Adipocyte (in vitro differentiated cells): Measurements from ENCODE around the gene XAF1.
A peak's percentile ranks its signal among the peaks of the same experiment; 100 is the strongest.

ENCODE experiments used
- DNase-seq: peaks from one replicate; pipeline ENCODE4 v3.0.0-alpha.2; 2015; ENCODE audit warnings: low read depth
- H3K27me3 ChIP-seq: replicated peaks from 2 replicates; pipeline ENCODE4 v1.7.0; 2013; ENCODE audit warnings: mild to moderate bottlenecking, low read length, moderate library complexity; ENCODE audit not compliant: control insufficient read depth, insufficient read depth
- H3K36me3 ChIP-seq: 2 replicates; pipeline ENCODE4 v1.7.0; 2013; ENCODE audit warnings: low read length, mild to moderate bottlenecking, moderate library complexity; ENCODE audit not compliant: control insufficient read depth, insufficient read depth, severe bottlenecking
- H3K4me1 ChIP-seq: 2 replicates; pipeline ENCODE4 v1.7.0; 2013; ENCODE audit warnings: mild to moderate bottlenecking, low read length, moderate library complexity; ENCODE audit not compliant: control insufficient read depth, insufficient read depth
- H3K4me3 ChIP-seq: 2 replicates; pipeline ENCODE4 v1.7.0; 2013; ENCODE audit warnings: mild to moderate bottlenecking, low read length, moderate library complexity
- H3K9ac ChIP-seq: 2 replicates; pipeline ENCODE4 v1.7.0; 2013; ENCODE audit warnings: mild to moderate bottlenecking, low read length, moderate library complexity
- H3K9me3 ChIP-seq: 2 replicates; pipeline ENCODE4 v1.7.0; 2013; ENCODE audit warnings: mild to moderate bottlenecking, low read length, moderate library complexity; ENCODE audit not compliant: control insufficient read depth

Gene XAF1

DNA sequence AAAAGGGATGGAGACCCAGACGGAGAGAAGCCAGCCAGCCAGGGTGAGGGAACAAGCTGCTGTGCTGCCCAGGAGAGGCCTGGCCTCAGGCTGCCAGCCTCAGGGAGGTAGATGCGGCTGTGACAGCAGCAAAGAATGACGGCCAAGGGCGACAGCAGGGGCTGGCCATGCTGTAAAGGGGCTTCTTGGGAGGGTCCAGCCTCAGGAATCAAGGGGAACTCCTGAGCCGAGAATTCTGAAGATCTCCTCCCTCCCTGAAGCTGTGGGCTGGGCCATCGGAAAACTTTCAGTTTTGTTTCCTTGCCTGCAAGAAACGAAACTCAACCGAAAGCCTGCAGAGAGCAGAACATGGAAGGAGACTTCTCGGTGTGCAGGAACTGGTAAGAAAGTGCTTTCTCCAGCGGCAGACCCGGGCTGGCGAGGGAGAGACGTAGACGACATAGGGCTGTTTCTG lies at the start of gene XAF1:
XAF1 (plus strand) TSS at position 316 of the 454 bp plus-strand sequence; CDS start at position 349, 33 bp downstream.
- Histone ChIP-seq H3K9ac (peak within 1 kb of the TSS; percentile 91), H3K27me3 (no peaks in the 10 kb centered on the region), H3K4me3 (peak within 1 kb of the TSS; percentile 85), H3K9me3 (no peaks in the 10 kb centered on the region), H3K36me3 (peaks cover 11% of the 10 kb centered on the region), H3K4me1 (peaks cover 32% of the 10 kb centered on the region)
- DNase-seq = peak; percentile 78

DNA sequence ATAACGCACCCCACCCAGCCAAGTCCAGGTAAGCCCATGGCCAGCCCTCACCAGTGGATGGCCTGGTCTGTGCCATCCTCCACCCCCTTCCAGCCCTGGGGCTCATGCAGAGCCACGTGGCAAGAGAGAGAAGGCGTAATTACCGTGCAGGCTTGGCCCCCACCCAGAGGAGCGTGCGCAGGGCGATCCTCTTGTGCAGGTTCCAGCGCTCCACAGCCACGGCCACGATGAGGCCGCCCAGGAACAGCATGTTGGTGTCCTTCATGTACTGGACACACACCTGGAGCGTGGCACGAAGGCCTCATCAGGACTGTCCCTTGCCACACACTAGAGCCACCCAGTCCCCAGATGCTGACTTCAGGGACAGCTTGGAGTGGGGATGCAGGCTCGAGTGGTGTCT lies 49.3 kb upstream of the XAF1 start:
- no peak for DNase-seq
- H3K9me3 ChIP-seq = no peaks in the 10 kb centered on the region
- no peak overlapping the region for H3K9ac ChIP-seq
- H3K4me1 ChIP-seq = peaks cover 4% of the 10 kb centered on the region
- no peak overlapping the region for H3K4me3 ChIP-seq
- H3K36me3 ChIP-seq = no peaks in the 10 kb centered on the region
- peaks cover 56% of the 10 kb centered on the region for H3K27me3 ChIP-seq

DNA sequence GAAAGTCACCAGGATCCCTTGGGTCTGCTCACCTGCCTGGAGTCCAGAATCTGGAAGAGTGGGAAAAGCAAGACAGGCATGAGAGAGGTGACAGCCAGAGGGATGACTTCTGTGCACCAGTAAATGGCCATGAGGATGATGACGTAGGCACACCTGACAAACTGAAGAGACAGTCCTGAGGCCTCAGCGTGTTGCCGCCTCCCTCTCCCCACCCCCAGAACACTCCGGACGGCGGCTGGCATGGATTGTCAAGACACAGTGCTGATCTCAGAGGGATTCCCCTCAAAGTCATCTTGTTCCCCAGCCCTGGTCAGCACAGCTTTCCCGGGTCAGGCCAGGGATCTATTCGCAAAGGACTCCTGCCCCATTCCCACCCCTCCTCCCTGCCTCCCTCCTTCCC lies 48.9 kb upstream of the XAF1 start:
- H3K4me3 ChIP-seq = no peak overlapping the region
- H3K36me3 ChIP-seq = no peaks in the 10 kb centered on the region
- no peak for DNase-seq
- H3K27me3 ChIP-seq = peaks cover 59% of the 10 kb centered on the region
- no peak overlapping the region for H3K9ac ChIP-seq
- peaks cover 6% of the 10 kb centered on the region for H3K4me1 ChIP-seq
- H3K9me3 ChIP-seq = no peaks in the 10 kb centered on the region

DNA sequence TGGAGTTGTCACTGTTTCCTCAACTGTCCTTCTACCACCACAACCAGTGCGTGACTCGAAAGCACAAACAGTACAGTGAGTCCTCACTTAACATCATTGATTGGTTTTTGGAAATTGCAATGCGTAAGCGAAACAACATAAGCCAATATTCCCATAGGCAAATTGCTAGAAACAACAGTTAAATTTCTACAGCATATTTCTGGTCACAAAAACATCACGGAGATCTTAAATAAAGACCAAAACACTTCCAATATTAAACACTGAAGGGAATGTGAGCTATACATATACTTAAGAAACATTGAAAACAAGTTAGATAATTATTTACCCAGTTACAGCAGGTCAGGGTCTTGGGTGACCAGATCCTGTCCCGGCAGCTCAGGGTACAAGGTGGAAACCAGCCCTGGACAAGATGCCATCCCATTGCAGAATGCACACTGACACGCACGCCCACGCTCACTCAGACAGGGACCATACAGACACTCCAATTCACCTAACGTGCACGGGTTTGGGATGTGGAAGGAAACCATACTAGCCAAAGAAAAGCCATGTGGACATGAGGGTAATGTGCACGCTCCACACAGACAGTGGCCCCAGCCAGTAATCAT lies 47.4 kb upstream of the XAF1 start:
- DNase-seq = no peak
- Histone ChIP-seq H3K36me3 (no peaks in the 10 kb centered on the region), H3K4me1 (peaks cover 6% of the 10 kb centered on the region), H3K4me3 (no peak overlapping the region), H3K9me3 (no peaks in the 10 kb centered on the region), H3K9ac (no peak overlapping the region), H3K27me3 (peaks cover 59% of the 10 kb centered on the region)

GRCh38 chr17:6710317-6710716 lies 45.5 kb upstream of the XAF1 start:
- Histone ChIP-seq H3K36me3 (no peaks in the 10 kb centered on the region), H3K27me3 (peaks cover 58% of the 10 kb centered on the region), H3K9me3 (peaks cover 13% of the 10 kb centered on the region), H3K4me1 (peaks cover 6% of the 10 kb centered on the region), H3K9ac (no peak overlapping the region), H3K4me3 (no peak overlapping the region)
- no peak for DNase-seq

DNA sequence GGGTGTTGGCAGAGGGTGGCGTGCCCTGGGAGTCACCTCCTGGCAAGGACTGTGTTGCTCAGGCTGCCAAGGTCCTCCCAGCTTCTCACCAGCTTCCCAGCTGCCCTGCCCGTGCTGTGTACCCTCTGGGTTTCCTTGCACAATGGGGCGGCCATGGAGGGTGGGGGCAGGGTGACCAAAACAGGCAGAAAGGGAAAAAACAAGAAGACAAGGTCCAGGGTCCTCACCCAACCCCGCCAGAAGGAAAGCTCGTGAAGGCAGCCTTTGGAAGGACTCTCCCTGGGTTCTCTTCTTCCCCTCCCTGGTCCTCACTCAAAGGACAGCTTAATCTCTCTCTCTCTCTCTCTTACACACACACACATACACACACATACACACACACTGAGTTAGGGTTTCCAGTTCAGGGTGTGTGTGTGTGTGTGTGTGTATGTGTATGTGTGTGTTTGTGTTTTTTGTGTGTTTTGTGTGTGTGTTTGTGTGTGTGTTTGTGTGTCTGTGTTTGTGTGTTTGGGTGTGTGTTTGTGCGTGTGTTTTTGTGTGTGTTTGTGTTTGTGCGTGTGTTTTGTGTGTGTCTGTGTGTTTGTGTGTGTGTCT lies 44.7 kb upstream of the XAF1 start:
- no peaks in the 10 kb centered on the region for H3K36me3 ChIP-seq
- peaks cover 6% of the 10 kb centered on the region for H3K4me1 ChIP-seq
- H3K9me3 ChIP-seq = peaks cover 13% of the 10 kb centered on the region
- no peak overlapping the region for H3K4me3 ChIP-seq
- no peak overlapping the region for H3K9ac ChIP-seq
- DNase-seq = no peak
- peaks cover 60% of the 10 kb centered on the region for H3K27me3 ChIP-seq

GRCh38 chr17:6711681-6712057 lies 44.2 kb upstream of the XAF1 start:
- H3K9me3 ChIP-seq = peaks cover 13% of the 10 kb centered on the region
- DNase-seq = no peak
- peaks cover 6% of the 10 kb centered on the region for H3K4me1 ChIP-seq
- H3K27me3 ChIP-seq = peaks cover 56% of the 10 kb centered on the region
- no peak overlapping the region for H3K4me3 ChIP-seq
- no peaks in the 10 kb centered on the region for H3K36me3 ChIP-seq
- H3K9ac ChIP-seq = no peak overlapping the region

GRCh38 chr17:6712058-6712853 lies 43.6 kb upstream of the XAF1 start:
- peaks cover 6% of the 10 kb centered on the region for H3K4me1 ChIP-seq
- DNase-seq = no peak
- H3K4me3 ChIP-seq = no peak overlapping the region
- no peaks in the 10 kb centered on the region for H3K36me3 ChIP-seq
- peaks cover 13% of the 10 kb centered on the region for H3K9me3 ChIP-seq
- peaks cover 54% of the 10 kb centered on the region for H3K27me3 ChIP-seq
- H3K9ac ChIP-seq = no peak overlapping the region

DNA sequence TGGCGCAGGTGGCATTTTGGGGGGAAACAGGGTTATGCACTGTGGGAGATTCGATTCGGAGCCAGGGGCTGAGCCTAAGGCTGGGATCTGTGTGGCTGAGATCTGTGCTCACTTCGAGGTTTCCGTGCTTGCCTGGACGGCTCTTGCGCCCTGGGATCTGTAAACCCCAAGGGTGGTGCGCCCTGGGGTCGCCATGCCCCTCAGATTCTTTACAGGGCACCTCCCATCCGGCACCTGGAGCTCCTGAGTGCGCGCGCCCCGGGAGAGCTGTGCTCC lies 43.1 kb upstream of the XAF1 start:
- no peak overlapping the region for H3K4me3 ChIP-seq
- H3K27me3 ChIP-seq = peaks cover 51% of the 10 kb centered on the region

DNA sequence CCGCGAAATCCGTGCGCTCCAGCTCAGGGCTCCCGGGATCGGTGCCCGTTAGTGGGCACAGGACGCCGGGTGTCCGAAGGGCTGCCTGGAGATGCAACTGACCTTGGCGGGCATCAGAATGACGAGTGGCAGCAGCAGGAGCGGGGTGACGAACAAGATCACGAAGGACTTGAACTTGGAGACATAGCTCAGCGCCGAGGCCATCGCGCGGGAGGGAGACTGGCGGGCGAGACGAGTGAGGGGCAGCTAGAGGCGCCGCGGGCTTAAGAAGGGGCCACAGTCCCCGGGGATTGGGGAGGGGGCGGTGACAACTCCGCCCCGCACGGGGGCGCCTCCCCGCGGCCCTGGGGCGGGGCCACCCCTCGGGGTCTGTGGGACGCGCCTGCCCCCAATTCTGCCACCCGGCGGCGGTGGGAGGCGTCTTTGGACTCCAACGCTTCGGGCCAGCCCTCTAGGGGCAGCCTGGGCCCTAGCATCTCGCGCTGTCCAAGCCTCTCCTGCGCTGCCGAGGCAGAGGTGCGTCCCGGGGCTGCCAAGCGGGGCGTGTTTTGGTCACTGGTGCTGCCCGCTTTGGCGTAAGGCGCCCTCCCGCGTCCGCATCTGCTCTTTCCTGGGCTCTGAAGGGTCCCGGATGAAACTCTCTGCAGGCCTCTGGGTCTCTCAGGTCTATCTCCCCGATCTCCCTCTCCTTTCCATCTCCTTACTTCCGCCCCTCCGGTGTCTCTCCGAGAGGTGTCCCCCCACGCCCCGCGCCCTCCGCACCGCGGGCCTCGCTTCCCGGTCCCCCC lies 42.5 kb upstream of the XAF1 start, which contains the start of gene SLC13A5:
SLC13A5 (minus strand) TSS at position 240 of the 788 bp plus-strand sequence; CDS start at position 204, 36 bp downstream.
- no peaks in the 10 kb centered on the region for H3K36me3 ChIP-seq
- H3K4me3 ChIP-seq = no peak within 1 kb of the TSS
- peaks cover 13% of the 10 kb centered on the region for H3K9me3 ChIP-seq
- H3K4me1 ChIP-seq = peaks cover 6% of the 10 kb centered on the region
- H3K9ac ChIP-seq = no peak within 1 kb of the TSS
- DNase-seq = peak; percentile 36
- H3K27me3 ChIP-seq = peaks cover 46% of the 10 kb centered on the region

More for the DNA sequence above, 43.1 kb upstream of the XAF1 start:
- Histone ChIP-seq H3K4me1 (peaks cover 6% of the 10 kb centered on the region), H3K36me3 (no peaks in the 10 kb centered on the region), H3K9me3 (peaks cover 13% of the 10 kb centered on the region), H3K9ac (no peak overlapping the region)
- DNase-seq = no peak

DNA sequence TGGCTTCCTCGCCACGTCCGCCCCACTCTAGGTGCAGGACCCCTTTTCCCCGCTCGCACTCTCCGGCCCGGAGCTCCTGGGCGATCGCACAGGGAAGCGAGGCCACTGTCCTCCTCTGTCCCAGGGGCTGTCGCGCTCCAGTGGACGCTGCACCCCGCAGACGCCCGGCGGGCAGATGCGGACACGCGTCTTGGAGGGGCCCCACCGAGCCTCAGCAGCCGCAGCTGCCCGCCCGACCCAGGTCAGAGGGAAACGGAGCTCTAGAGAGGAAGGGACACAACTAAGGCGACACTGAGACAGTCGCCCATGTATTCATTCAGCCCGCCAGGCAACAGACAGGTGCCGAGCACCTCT lies 42.0 kb upstream of the XAF1 start:
- Histone ChIP-seq H3K9me3 (peaks cover 13% of the 10 kb centered on the region), H3K4me3 (no peak overlapping the region)

More for the DNA sequence above, 42.0 kb upstream of the XAF1 start:
- no peak for DNase-seq
- no peaks in the 10 kb centered on the region for H3K36me3 ChIP-seq
- no peak overlapping the region for H3K9ac ChIP-seq
- H3K4me1 ChIP-seq = peaks cover 6% of the 10 kb centered on the region
- peaks cover 44% of the 10 kb centered on the region for H3K27me3 ChIP-seq
